GM19025 (cell line): ENCODE measurements around the gene SGIP1.

ENCODE experiments used
- ATAC-seq: cut with Tn5 transposase; IDR thresholded peaks from one replicate; pipeline ENCODE4 v1.9.1; 2021; ENCODE audit warnings: mild to moderate bottlenecking, low read depth, moderate library complexity; ENCODE audit not compliant: unreplicated experiment

The SGIP1 gene

DNA sequence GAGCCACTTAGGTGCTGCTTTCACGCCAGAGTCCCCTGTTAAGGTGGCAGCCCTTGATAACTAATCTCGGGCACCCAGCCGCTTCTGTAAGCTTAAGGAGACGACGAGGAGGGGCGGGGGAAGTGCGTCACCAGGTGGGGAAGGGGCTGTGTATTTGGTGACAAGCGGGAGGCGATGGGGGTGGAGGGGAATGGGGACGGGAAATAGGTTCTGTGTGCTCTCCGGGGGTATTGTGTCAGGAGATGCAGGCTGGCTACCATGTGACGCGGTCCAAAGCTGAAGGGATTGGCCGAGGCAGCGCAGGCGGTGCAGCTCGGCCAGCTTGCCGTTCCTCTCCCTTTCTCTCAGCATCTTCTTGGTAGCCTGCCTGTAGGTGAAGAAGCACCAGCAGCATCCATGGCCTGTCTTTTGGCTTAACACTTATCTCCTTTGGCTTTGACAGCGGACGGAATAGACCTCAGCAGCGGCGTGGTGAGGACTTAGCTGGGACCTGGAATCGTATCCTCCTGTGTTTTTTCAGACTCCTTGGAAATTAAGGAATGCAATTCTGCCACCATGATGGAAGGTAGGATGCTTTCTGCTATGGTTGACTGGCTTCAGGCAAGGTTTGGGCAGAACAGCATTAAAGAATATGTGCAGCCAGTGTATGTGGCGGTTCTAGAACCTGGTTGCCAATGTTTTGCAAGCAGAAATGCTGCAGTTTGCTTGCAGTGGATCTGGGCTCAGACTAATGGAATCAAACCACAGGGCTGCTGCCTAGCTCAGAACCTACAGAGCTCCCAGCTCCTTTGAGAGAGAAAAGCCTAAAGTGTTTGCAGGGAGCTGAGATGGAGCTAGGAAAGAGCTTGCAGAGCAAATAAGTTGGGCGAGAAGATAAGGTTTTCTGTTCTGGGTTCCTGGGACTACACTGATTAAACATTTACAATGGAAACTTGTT is at the start of gene SGIP1:
TSS of gene SGIP1 (plus strand) at position 350 of the 937 bp plus-strand sequence. CDS start at position 556, 206 bp downstream.
- no peak for ATAC-seq

DNA sequence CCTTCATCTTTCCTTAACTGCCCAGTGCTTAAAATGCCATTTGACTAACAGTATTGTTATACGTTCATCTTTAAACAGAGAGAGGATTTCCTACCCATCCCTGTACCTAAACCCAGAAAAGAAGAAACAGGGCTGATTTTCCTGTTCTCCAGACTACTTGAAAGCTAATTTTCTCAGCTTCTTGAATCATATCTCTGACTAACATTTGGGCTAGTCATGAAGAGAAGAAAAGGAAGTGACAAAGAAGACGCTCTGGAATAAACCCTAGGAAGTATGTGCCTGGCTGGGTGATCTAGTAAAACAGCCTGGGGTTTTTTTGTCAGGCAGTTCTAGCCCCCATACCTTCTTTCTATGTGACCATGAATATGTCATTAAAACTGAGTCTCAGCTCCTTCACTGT is 44.8 kb upstream of the SGIP1 start:
- ATAC-seq = no peak

- no peak for ATAC-seq
Measured at GRCh38 chr1:66489972-66490601, 43.9 kb upstream of the SGIP1 start.

DNA sequence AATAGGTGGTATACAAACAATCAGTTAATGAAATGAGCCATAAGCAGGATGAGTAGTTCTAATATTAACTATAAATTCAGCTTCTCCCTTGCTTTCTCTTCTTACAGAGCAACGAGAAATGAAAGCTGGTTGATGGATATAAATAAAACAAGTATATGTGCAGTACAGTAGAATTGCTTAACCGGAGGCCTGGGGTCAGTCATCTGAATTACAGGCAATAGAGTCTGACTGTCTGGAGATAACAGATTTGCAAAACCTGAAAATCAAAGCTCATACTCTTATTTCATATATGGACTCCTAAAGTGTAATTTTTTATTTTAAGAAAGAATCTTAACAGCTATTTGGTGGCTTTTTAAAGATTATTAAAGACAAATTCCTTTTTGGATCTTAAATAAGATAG is 43.1 kb upstream of the SGIP1 start:
- ATAC-seq = no peak

DNA sequence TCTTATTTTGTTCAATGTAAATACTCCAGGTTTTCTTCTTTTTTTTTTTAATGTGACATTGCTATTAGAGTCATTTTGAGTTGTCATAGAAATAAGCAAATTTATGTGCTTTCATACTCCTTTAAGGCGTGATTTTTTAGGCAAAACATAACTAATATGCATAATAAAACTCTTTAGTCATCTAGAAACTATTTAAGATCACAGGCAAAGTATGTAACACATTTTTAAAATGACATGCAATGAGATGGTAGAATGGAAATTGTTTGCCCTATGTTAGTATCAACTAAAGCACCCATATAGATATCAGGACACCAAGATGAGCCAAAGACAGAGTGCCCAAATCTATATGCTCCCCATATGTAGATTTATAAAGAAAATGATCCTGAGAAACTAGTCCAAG is 41.5 kb upstream of the SGIP1 start:
- ATAC-seq = no peak

DNA sequence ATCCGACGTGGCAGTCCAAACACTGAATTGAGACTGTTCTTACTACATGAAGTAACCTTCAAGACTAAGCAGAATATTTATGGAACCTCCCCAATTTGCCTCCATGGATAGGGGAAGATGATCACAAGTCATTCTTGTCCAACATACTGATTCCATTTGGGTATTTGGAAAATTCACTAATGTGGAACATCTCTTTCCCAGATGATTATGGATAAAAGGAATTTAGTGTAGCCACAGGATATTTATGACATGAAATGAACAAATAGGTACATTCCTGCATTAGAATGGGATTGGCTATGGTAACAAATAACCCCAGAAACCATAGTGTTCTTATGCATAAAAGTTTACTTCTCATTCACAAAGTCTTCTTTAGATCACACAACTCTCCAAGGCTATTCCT is 40.2 kb upstream of the SGIP1 start:
- no peak for ATAC-seq

- no peak for ATAC-seq
Measured at GRCh38 chr1:66494482-66494881, 39.5 kb upstream of the SGIP1 start.

GRCh38 chr1:66495495-66495894 is 38.5 kb upstream of the SGIP1 start:
- ATAC-seq = no peak

GRCh38 chr1:66497910-66498309 is 36.0 kb upstream of the SGIP1 start:
- no peak for ATAC-seq

DNA sequence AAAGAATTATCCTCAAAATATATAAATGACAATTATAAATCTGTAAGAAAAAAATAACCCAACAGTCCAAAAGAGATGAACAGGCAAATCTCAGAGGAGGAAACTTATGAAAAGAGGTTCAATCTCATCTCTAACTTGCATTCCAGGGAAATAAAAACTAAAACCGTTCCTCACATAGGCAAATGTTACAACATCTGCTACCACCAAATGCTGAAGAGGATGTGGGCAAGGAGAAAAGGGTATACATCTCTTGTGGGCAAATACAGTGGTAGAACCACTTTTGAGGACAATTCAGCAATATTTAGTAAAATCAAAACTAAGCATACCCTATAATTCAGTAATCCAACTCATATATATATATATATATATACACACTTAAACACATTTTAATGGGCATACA is 33.7 kb upstream of the SGIP1 start:
- no peak for ATAC-seq

GRCh38 chr1:66502086-66502485 is 31.9 kb upstream of the SGIP1 start:
- no peak for ATAC-seq

GRCh38 chr1:66503841-66504470 is 30.0 kb upstream of the SGIP1 start:
- ATAC-seq = no peak

GRCh38 chr1:66505671-66506392 is 28.1 kb upstream of the SGIP1 start:
- no peak for ATAC-seq

DNA sequence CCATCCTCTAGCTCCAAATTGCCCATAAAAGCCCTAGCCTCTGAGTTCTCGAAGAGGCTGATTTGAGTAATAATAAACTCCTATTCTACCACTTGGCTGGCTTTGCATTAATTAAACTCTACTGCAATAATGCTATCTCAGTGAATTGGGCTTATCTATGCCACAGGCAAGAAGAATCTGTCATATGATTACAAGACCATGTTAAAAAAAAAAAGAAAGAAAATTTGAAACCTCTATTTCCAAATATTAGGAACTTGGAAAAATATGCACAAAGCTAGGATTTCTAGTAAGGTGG is 27.6 kb upstream of the SGIP1 start:
- no peak for ATAC-seq

GRCh38 chr1:66506991-66507390 is 27.0 kb upstream of the SGIP1 start:
- no peak for ATAC-seq

DNA sequence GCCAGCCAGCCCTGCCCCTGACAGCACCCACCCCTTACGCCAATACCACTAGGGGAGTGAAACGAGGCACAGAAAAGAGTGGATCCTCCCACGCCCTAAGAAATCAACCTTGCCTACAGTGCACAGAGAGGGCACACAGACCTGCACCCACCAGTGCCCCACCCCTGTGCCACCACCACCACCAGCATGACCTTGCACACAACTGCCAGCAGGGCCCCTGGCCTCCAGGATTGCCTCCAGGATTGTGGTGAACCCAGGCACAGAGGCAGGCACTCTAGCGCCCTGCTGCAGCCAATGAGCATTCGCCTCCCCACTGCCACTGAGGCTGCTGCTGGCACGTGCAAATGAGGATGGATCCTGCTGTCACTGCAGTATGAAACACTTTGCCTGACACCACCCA is 23.5 kb upstream of the SGIP1 start:
- ATAC-seq = no peak

GRCh38 chr1:66511118-66511517 is 22.8 kb upstream of the SGIP1 start:
- ATAC-seq = no peak

- no peak for ATAC-seq
Measured at GRCh38 chr1:66517959-66518358, 16.0 kb upstream of the SGIP1 start.

DNA sequence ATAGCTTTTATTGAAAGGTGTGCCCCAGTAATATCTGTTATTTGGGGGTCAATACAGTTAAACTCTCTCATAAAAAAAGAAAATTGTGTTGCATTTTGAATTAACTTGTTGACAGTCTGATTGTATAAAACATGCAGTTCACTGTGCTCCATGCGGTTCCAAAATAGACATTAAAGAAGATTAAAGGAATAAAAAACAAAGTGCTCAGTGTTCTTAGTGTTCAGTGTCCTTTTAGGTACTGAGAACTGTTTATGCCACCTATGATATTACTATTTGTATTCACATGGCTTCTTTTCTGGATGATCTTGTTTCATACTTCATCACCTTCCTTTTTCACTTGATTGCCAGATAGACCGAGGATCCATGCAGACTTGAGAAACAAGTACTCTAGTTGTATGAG is 15.3 kb upstream of the SGIP1 start:
- ATAC-seq = no peak

DNA sequence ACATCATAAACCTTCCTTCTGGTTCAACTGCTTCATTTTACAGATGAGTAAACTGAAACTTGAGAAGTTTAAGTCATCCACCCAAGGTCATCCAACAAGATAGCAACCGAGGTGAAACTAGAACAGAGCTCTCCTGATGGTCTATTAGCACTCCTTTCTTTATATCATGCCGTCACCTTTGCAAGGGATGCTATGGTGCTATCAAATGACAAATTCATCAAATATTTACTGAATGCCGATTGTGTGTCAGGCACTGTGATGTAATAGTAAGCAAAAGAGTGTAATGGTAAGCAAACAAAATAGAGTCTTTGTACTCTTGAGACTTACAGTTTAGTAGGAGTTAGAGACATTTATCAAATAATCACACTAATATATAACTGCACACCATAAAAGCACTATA is 14.0 kb upstream of the SGIP1 start:
- ATAC-seq = no peak

- no peak for ATAC-seq
Measured at GRCh38 chr1:66520655-66521054, 13.3 kb upstream of the SGIP1 start.
